GM19193 (cell line): ENCODE data around the gene DOP1A.
A peak's percentile ranks its signal among the peaks of the same experiment; 100 is the strongest.

Experiments used
- POLR2A ChIP-seq: IDR thresholded peaks from 4 replicates; pipeline ENCODE4 v1.6.1; 2011; ENCODE audit not compliant: insufficient read depth, insufficient read length; ENCODE audit errors: extremely low read depth

DOP1A gene

GRCh38 chr6:83061190-83061589 lies 6.3 kb upstream of the DOP1A start:
- TF ChIP-seq POLR2A, result no peak

DNA sequence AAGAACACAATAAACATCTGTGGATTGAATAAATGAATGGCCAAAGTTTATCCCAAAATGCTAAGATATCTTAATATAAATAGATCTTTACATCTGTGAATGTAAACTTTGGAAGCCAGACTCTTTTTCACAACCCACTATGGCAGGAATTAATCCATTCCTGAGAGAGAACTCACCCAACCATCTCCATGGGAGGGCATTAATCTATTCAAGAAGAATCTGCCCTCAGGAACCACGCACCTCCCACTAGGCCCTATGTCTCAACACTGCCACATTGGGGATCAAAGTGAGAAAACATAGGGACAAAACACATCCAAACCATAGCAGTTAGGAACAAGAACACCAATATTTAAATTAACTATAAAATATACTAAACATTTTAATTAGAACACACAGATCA lies 5.2 kb upstream of the DOP1A start:
- TF ChIP-seq POLR2A, result no peak

DNA sequence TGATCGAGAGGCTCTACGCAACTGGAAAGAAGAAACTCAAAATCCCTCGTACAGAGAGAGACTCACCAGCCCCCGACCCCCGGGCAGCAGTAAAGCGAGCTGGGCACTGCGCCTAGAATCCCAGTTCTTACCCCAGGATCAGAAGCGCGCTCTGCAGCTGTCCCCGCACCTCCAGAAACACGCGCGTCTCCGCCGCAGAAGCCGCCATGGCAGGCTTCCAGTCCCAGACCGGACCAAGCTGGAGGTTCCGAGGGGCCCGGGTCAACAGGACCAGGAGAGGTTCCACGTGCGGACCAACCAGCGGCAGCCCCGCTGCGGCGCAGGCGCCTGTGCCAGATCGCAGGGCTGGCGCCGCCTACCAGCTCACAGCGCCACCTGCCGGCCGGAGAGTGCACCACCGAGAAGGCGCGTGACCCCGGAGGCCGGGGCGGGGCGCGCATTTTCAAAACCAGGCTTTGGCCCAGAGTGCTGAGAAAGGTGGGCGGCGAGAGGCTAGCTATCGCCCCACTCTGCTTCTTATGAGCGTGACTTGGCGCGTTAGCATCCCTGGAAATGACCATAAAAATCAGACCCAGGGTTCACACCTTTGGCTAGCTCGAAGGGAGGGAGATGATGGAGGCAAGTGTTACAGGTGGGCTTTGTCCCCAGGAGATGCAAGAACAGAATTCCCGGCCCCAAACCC lies 1.8 kb upstream of the DOP1A start, which contains the start of gene UBE3D:
Gene UBE3D, minus strand, starts transcription at position 331 of the 682 bp plus-strand sequence. Its CDS starts 123 bp downstream, at position 208.
- peak; percentile 77 for TF ChIP-seq POLR2A

DNA sequence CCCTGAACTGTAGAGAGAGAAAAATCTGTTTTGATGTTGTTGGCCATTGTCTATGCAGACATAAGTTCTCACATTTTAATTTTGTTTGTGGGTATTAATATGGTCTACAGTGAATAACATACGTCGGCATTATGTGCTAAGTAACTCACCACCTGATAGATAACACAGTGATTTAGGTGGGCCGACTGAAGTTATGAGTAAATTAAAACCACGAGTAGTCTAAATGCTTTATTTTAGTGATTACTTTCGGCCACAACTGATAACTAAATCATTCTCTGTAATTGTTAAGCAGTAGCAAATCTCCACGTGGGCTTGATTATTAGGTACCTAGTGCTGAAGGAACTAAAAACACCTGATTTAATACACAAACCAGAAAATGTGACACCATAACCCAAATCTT lies 1.1 kb downstream of the DOP1A start:
- no peak for TF ChIP-seq POLR2A

DNA sequence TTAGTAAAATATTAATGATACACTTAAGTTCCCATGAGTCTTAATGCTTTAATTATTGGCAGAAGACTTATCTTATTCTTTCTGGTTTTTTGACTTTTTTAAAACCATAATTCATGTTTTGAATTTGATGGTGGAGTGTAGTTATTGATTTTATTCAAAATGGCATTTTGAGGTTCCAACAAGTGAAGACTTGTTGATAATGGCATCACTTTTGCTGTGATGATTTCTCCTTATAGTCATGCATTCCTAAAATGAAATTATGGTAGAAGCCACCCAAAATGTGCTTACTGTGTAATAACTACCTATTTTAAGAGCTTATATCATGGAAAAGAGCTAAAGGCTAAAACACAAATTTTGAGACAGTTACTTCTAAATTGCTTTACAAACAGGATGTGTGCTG lies 2.2 kb downstream of the DOP1A start:
- TF ChIP-seq POLR2A, result no peak

- no peak for TF ChIP-seq POLR2A
These were observed 3.6 kb downstream of the DOP1A start for GRCh38 chr6:83071023-83071422.

GRCh38 chr6:83071707-83072106 lies 4.2 kb downstream of the DOP1A start:
- TF ChIP-seq POLR2A, result no peak

DNA sequence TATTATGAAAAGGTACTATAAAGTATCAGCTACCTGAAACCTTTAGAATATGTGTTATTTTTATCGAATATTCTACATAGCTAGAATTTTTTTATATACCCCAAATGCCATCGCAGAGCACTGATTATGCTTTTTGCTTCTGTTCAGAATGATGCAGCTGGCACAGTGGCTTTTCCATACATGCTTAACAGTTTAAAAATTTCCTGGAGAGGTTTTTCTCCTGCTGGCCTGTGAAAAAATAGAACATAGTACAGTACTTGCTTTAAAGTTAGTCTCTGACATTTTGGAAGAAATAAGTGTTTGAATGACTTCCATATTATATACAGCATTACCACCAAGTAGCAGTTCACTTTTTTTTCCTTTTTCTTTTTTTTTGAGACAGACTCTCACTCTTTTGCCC lies 5.3 kb downstream of the DOP1A start:
- TF ChIP-seq POLR2A, result no peak

- no peak for TF ChIP-seq POLR2A
These were observed 6.1 kb downstream of the DOP1A start for GRCh38 chr6:83073615-83074014.

DNA sequence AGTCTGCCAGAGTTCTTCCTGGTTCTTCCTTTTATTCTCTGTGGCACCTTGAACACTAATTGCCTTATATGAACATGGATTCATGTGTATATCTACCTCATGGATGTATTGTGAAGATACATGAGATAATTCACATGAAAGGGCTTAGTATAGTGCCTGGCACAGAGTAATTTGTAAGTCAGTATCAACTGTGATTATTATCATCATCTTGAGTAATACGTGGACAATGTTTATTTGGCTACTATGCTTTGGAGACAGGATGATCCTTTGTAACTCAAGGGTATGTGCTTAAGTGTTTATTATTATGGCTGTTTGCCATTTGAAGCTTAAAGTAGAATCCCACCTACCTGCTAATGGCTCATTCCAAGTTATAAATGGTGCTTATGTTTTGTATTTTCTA lies 16.0 kb downstream of the DOP1A start:
- no peak for TF ChIP-seq POLR2A

DNA sequence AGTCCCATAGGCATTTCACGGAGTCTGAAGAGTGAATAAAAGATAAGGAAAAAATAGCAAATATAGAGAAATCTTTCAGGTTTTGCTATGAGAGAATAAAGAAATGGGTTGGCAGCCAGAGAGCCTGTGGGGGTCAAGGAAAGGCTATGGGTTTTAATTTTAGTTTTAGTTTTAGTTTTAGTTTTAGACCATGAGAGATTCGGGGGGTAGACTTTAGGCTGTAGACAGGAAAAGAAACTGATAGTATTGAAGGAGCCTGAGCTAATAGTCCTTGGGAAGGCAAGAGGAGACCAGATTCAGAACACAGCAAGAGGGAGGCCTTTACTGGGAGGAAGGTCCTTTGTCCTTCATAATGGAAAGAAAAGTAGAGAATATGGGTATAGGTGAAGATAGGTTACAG lies 19.3 kb downstream of the DOP1A start:
- no peak for TF ChIP-seq POLR2A

GRCh38 chr6:83092756-83093399 lies 25.4 kb downstream of the DOP1A start:
- no peak for TF ChIP-seq POLR2A

GRCh38 chr6:83096791-83097190 lies 29.3 kb downstream of the DOP1A start:
- no peak for TF ChIP-seq POLR2A

GRCh38 chr6:83097204-83097603 lies 29.7 kb downstream of the DOP1A start:
- TF ChIP-seq POLR2A, result no peak

- no peak for TF ChIP-seq POLR2A
These were observed 30.2 kb downstream of the DOP1A start for GRCh38 chr6:83097675-83098074.

- no peak for TF ChIP-seq POLR2A
These were observed 31.1 kb downstream of the DOP1A start for GRCh38 chr6:83098589-83098988.
